ENCODE results near the gene ENOSF1. TPM values are rescaled to one million over a fixed set of nuclear protein-coding genes. Genes with fewer than 3 reads are reported as not detected.

ENOSF1 gene
- total RNA-seq (2022; extraction: Qiagen RNA extraction) = 20.2 to 26.4 TPM (median 23.8 TPM) in 5 replicates

GRCh38 chr18:712401-713134 lies at the start of gene ENOSF1:
TSS of gene ENOSF1 (minus strand) at chr18:712630. CDS start at chr18:712587, 43 bp downstream.

GRCh38 chr18:657311-658000 lies 55.0 kb downstream of the ENOSF1 start, which contains the start of gene TYMS:
TSS of gene TYMS (plus strand) at chr18:657653. CDS start at chr18:657743, 90 bp downstream.

Other genes starting within 250 kb of the ENOSF1 start
- gene COLEC12, start 211.9 kb downstream of the ENOSF1 start, total RNA-seq (2022; extraction: Qiagen RNA extraction) = 0.02 to 0.06 TPM (median 0.03 TPM) in 5 replicates
- gene CETN1, start 132.2 kb downstream of the ENOSF1 start, total RNA-seq (2022; extraction: Qiagen RNA extraction) = not detected in 5 replicates
- gene CLUL1, start 115.6 kb downstream of the ENOSF1 start, total RNA-seq (2022; extraction: Qiagen RNA extraction) = 0.03 TPM in 1 of 5 replicates, not detected in the others
- gene TYMS, start 55.0 kb downstream of the ENOSF1 start, total RNA-seq (2022; extraction: Qiagen RNA extraction) = 159 to 169 TPM (median 165 TPM) in 5 replicates
- 16.8 to 29.5 TPM (median 20.9 TPM) in 5 replicates for gene YES1, start 99.6 kb upstream of the ENOSF1 start, total RNA-seq (2022; extraction: Qiagen RNA extraction)
- gene ADCYAP1, start 192.2 kb upstream of the ENOSF1 start, total RNA-seq (2022; extraction: Qiagen RNA extraction) = not detected in 5 replicates